ENCODE data around the gene PACSIN1. TPM values are rescaled to one million over a fixed set of nuclear protein-coding genes. Genes with fewer than 3 reads are reported as not detected.

PACSIN1 gene
- total RNA-seq, 1 experiment from 2014 or later: 7.0 TPM

DNA sequence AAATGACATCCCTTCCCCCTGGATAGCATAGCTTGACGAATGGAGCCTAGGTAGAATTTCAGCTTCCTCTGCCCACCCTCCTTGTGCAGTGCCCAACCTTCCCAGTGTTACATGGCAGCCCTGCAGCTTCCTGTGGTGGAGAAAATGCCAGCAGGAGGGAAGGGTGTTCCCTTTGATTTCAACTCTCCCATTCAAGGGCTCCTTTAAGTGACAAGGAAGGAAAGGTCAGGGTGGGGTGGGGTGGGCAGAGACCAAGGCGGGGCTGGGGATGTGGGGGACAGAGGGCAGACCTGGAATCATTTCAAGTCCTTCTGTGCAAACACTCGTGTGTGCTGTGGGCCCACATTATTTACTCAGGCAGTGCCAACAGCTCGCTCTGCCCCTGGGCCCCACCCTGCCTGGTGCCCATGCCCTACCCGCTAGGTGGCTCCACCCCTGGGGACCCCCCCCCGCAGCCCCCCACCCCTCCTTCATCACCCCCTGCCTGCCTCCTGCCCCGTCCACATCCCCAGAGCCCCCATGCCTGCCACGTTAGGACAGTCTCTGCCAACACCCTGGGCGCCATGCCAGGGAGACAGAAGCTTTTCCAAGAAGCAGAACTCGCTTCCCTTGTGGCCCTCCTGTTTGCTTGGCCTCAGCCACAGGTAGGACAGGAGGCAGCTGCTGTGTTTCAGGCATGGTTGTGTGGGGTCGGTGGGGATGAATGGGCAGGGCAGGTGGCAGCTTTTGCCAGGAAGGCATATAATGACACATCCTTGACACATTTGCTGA, 80.9 kb downstream of the PACSIN1 start:
- Histone ChIP-seq H3K27me3 (ENCODE audit: insufficient read depth, low read length) (no peaks in the 10 kb centered on the region), H3K9me3 (ENCODE audit: control insufficient read depth, low read depth, low read length) (no peaks in the 10 kb centered on the region), H3K23ac (ENCODE audit: insufficient read length, low read depth, low read length) (no peak overlapping the region), H3K23me2 (ENCODE audit: insufficient read length, low read depth, low read length, poor library complexity, severe bottlenecking) (no peaks in the 10 kb centered on the region), H3K18ac (ENCODE audit: insufficient read length, low read depth, low read length) (no peak overlapping the region), H3K14ac (ENCODE audit: insufficient read depth, low read length) (no peak overlapping the region; the same call in 1 of the 2 replicates), H4K20me1 (ENCODE audit: control insufficient read depth, insufficient read depth, insufficient read length) (no peaks in the 10 kb centered on the region), H4K8ac (replicated peaks; ENCODE audit: insufficient read length, low read depth, low read length) (no peak overlapping the region), H2AK5ac (ENCODE audit: insufficient read length, low read length) (no peak overlapping the region), H3K56ac (ENCODE audit: insufficient read length, low read depth, low read length) (no peak overlapping the region), H2BK20ac (ENCODE audit: low read depth, low read length, poor library complexity, severe bottlenecking) (no peak overlapping the region), H3K27ac (ENCODE audit: insufficient read length, low read depth, low read length) (no peak overlapping the region), H4K91ac (ENCODE audit: insufficient read length, low read depth, low read length) (no peak overlapping the region), H4K5ac (ENCODE audit: insufficient read length, low read depth, low read length) (no peak overlapping the region), H3K9ac (ENCODE audit: extremely low read depth, insufficient read length, low read length) (no peak overlapping the region), H3K4ac (ENCODE audit: low read depth, low read length) (no peak overlapping the region), H2BK120ac (ENCODE audit: low read depth, low read length, poor library complexity, severe bottlenecking) (no peak overlapping the region), H2BK12ac (ENCODE audit: insufficient read length, low read depth, low read length) (no peak overlapping the region), H2AFZ (ENCODE audit: low read length) (no peak overlapping the region), H3K4me2 (ENCODE audit: insufficient read depth, insufficient read length, low read length) (no peak overlapping the region), H2BK15ac (ENCODE audit: low read depth, low read length) (no peak overlapping the region), H3K79me2 (ENCODE audit: insufficient read depth, low read length) (no peaks in the 10 kb centered on the region), H3T11ph (ENCODE audit: low read length) (no peak overlapping the region), H3K4me1 (ENCODE audit: insufficient read depth, low read length) (no peaks in the 10 kb centered on the region), H3K79me1 (ENCODE audit: insufficient read depth, low read depth, low read length, poor library complexity, severe bottlenecking) (no peaks in the 10 kb centered on the region), H2BK5ac (ENCODE audit: insufficient read length, low read length) (no peak overlapping the region)
- Mint-ChIP-seq H3K4me1 (peaks cover 7 to 13% of the 10 kb centered on the region in 2 experiments), H3K27me3 (ENCODE audit: low read depth) (no peaks in the 10 kb centered on the region; the same call in none of the 2 replicates), H3K4me3 (no peak overlapping the region), H3K36me3 (ENCODE audit: insufficient read depth in 1 of 3, low read depth in 3 of 3) (no peaks in the 10 kb centered on the region), H3K27ac (no peak overlapping the region), H3K9me3 (no peaks in the 10 kb centered on the region)
- DNase-seq: no peak
- TF ChIP-seq, protein P1, sequence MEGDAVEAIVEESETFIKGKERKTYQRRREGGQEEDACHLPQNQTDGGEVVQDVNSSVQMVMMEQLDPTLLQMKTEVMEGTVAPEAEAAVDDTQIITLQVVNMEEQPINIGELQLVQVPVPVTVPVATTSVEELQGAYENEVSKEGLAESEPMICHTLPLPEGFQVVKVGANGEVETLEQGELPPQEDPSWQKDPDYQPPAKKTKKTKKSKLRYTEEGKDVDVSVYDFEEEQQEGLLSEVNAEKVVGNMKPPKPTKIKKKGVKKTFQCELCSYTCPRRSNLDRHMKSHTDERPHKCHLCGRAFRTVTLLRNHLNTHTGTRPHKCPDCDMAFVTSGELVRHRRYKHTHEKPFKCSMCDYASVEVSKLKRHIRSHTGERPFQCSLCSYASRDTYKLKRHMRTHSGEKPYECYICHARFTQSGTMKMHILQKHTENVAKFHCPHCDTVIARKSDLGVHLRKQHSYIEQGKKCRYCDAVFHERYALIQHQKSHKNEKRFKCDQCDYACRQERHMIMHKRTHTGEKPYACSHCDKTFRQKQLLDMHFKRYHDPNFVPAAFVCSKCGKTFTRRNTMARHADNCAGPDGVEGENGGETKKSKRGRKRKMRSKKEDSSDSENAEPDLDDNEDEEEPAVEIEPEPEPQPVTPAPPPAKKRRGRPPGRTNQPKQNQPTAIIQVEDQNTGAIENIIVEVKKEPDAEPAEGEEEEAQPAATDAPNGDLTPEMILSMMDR (conservative IDR thresholded peaks at IDR 0.05): no peak
- WGBS (ENCODE audit: extremely low coverage, insufficient read length, low lambda C conversion rate): no CpG with 5 or more reads among the region's 11 CpGs
